NCI-H2107 treated with DMSO at 0.1 percent for 48 hours (cell line): Measurements from ENCODE around the gene EPB41L2.
"Not testable (repeated sequence)": the region's sequence is repeated elsewhere in the genome, so short reads cannot be mapped to it uniquely, and the experiment has no call there.

ENCODE experiments used
- DNase-seq: peaks from one replicate; lab custom pipeline; 2025; ENCODE audit not compliant: unreplicated experiment; lab: John Stamatoyannopoulos, UW

EPB41L2 gene

GRCh38 chr6:130815200-130816071 lies 247.6 kb downstream of the EPB41L2 start:
- DNase-seq = no peak

DNA sequence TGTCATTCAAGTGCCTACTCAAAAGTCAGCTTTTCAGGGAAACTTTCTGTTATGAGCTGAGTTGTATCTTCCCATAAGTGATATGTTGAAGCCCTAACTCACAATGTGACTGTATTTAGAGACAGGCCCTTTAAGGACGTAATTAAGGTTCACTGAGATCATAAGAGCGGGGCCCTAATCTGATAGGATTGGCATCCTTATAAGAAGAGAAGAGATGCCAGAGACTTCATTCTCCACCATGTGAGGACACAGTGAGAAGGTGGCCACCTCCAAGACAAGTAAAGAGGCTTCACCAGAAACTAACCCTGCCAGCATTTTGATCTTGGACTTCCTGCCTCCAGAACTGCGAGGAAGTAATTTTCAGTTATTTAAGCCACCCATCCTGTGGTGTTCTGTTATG lies 248.5 kb downstream of the EPB41L2 start:
- DNase-seq = no peak

- DNase-seq = no peak
Measured at GRCh38 chr6:130811932-130812331, 251.1 kb downstream of the EPB41L2 start.

- DNase-seq = no peak
Measured at GRCh38 chr6:130810307-130811030, 252.6 kb downstream of the EPB41L2 start.

GRCh38 chr6:130801368-130801767 lies 261.7 kb downstream of the EPB41L2 start:
- not testable (repeated sequence) for DNase-seq

GRCh38 chr6:130797061-130797460 lies 266.0 kb downstream of the EPB41L2 start:
- DNase-seq = no peak

DNA sequence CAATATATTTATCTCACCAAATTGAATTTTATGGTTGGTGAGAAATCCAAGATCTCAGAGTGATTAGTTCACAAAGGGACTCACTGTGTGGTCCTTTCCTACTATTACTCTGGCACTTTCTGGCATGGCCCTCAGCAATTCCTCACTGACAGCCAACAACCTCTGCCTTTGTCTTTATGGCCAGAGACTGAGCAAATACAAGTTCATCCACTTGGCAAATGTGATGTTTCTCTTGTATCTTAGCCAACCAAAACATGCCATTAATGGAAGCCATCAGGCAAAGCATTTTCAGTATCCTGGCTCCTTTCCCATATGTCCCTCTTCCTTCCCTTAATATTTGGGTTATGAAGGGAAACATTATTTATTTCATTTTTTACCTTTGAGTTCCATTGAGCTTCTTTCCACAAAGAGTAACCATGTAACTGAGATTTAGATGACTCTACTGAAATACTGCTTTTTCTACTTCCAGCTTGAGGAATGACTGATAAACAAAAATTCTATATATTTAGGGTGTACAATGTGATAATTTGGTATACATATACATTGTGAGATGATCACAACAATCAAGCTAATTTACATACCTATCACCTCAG lies 266.6 kb downstream of the EPB41L2 start:
- DNase-seq = no peak

GRCh38 chr6:130794738-130795137 lies 268.3 kb downstream of the EPB41L2 start:
- DNase-seq = no peak

- no peak for DNase-seq
Measured at GRCh38 chr6:130794010-130794697, 268.9 kb downstream of the EPB41L2 start.
